Vagina (tissue), 2 donors: ENCODE measurements around the gene RUFY1.

Source experiments
- CTCF ChIP-seq, 3 experiments: fragments of 450-650 bp in 2 of 3; fragments of 200-600 bp in 1 of 3; sonication (generic) in 1 of 3; IDR thresholded peaks; one replicate each; pipeline ENCODE4 v1.5.1; 2017 to 2019; ENCODE audit warnings: antibody characterized with exemption in 3 of 3, mild to moderate bottlenecking in 2 of 3, moderate library complexity in 2 of 3
- POLR2A ChIP-seq, 2 donors: fragments of 450-650 bp; IDR thresholded peaks; one replicate each; pipeline ENCODE4 v1.6.1; 2017; ENCODE audit warnings: antibody characterized with exemption in 2 of 2, mild to moderate bottlenecking in 2 of 2, moderate library complexity in 2 of 2

DNA sequence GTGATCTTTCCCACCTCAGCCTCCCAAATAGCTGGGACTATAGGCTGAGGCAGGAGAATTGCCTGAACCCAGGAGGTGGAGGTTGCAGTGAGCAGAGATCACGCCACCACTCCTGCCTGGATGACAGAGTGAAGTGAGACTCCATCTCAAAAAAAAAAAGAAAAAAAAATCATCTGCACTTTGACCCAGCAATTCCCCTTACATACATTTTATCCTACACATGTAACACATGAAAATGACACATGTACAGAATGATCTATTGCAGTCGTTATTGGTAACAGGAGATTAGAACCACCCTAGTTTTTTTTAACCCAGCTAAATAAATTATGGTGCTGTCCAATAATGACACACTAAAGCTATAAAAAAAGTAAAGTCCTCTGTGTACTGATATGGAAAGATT, 14.2 kb downstream of the RUFY1 start:
- TF ChIP-seq POLR2A (IDR thresholded peaks at IDR 0.05) (no peak), CTCF (IDR thresholded peaks at IDR 0.05) (no peak)
